ENCODE measurements around the gene TMEM192.

DNA sequence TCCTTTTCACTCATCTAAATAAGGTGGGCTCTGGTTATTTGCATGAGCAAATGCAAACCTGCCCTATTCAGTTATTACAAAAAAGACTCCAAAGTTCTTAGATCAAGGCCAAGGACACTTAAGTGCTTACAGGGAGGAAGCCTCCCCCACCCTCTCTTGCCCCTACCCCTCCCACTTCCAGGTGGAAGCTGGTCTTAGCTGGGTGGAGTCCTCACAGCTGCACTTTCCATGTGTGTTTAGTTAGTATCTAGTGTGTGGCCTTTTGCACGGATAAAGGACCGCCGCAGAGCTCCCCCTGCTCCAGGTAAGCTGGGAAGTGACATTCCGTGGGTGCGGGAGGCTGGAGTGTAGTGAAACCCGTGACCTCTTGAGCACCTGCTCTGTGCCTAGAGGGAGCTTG, 59.0 kb downstream of the TMEM192 start, which contains the start of gene TRIM75:
- TF ChIP-seq CTCF (IDR thresholded peaks at IDR 0.05), result no peak
- TF ChIP-seq POLR2A (IDR thresholded peaks at IDR 0.05), result no peak
- TF ChIP-seq POLR2AphosphoS5 (IDR thresholded peaks at IDR 0.05), result no peak
